Fibroblast of mammary gland (primary cell): ENCODE results near the gene SCGB1A1.

Experiments used
- DNase-seq: peaks from one replicate; pipeline ENCODE4 v3.0.0-alpha.2; 2010; ENCODE audit warnings: low read depth
- H3K4me3 ChIP-seq: 2 replicates; pipeline ENCODE4 v1.5.1; 2011; ENCODE audit warnings: low read depth, mild to moderate bottlenecking, low read length, moderate library complexity; ENCODE audit not compliant: control insufficient read depth
- TF ChIP-seq, protein P1 (sequence below): conservative IDR thresholded peaks from 2 replicates; pipeline ENCODE4 v1.5.1; 2011; ENCODE audit warnings: low read depth, low read length, inconsistent platforms; ENCODE audit not compliant: control insufficient read depth, insufficient read depth

The SCGB1A1 gene

DNA sequence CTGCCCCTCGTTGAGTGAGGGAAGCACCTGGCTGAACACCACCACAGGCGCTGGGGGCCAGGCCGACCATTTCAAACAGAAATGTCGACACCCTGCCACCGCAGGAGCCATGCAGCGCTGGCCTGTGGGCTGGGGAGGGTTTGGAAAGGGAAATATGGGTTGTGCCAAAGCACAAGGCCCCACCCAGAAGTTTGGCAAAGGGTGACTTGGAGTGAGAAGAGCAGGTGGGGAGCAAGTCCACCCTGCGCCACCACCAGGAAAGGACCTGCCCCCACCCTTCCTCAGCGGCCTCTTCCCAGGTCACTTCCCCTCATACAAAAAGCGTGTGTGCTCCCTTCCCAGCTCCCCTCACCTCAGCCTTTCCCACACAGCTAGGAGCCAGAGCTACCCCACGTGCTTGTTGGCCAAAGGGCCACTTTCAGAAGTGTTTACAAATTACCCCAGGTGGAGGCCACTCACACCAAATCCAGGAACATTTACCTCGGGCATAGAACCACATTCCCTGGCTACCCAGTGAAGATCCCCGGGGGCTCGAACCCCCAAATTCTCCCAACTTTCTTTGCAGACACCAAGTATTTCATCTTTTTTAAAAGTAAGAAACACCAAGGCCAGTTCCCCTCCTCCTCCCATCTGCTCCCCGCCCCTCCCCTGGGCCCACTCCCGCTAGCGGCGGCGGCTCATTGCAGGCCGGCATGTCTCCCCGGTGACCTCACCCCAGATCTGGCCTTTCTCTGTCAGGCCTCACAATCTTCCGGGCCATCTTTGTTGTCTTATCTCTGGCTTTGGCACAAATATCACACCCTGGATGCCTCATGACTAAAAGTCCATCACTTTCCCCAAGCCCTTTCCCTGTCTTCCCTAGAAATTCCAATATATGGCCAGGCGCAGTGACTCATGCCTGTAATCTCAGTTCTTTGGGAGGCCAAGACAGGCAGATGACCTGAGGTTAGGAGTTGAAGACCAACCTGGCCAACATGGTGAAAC, 20.5 kb upstream of the SCGB1A1 start:
- no peak overlapping the region for H3K4me3 ChIP-seq
- DNase-seq = peak; percentile 66
- TF ChIP-seq, protein P1, sequence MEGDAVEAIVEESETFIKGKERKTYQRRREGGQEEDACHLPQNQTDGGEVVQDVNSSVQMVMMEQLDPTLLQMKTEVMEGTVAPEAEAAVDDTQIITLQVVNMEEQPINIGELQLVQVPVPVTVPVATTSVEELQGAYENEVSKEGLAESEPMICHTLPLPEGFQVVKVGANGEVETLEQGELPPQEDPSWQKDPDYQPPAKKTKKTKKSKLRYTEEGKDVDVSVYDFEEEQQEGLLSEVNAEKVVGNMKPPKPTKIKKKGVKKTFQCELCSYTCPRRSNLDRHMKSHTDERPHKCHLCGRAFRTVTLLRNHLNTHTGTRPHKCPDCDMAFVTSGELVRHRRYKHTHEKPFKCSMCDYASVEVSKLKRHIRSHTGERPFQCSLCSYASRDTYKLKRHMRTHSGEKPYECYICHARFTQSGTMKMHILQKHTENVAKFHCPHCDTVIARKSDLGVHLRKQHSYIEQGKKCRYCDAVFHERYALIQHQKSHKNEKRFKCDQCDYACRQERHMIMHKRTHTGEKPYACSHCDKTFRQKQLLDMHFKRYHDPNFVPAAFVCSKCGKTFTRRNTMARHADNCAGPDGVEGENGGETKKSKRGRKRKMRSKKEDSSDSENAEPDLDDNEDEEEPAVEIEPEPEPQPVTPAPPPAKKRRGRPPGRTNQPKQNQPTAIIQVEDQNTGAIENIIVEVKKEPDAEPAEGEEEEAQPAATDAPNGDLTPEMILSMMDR = no peak

DNA sequence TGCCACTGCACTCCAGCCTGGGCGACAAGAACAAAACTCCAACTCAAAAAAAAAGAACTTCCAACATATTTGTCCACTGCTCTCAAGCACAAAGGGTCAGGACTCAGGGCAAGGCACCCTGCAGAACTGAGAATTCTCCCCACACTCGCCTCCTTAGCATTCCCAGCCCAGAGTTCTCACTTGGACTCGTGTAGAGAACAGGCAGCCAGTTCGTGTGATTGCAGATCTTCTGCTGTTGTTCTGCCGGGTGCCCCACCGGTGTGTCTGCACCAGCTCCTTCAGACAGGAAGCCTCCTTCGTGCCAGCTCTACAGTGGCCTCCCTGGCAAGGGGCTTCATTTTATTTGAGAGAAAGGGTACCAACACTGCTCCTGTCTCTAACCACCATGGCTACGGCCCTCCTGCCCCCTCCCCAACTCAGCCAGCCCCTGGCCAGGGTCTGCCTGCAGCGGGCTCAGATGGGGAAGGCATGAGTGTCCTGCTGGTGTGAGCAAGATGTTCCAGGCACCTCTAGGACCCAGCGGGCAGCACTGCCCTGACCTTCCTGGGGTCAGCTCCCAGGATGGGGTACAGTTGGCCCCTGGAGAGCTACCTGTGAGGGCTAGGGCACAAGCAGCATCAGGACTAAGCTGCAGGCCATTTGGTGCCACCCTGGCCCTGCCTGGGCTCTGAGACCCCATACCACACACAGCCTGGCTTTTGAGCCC, 19.5 kb upstream of the SCGB1A1 start:
- TF ChIP-seq, protein P1 = no peak
- no peak overlapping the region for H3K4me3 ChIP-seq
- no peak for DNase-seq

DNA sequence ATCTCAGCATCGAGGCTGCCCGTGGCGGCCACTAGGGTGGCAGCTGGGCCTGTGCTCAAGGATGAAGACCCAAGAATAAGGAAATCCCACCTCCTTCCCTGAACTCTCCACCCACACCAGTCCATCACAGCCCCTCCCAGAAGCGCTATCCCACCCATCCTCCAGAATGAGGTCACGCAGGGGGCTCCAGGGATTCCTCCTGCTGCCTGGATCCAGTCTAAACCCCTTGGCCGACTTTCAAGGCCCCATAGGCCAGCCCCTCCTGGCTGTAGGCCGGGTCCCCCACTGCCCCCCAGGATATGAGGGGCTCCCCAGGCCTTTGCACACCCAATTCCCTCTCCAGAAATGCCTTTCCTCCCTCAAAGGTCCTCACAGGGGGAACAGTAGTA, 19.0 kb upstream of the SCGB1A1 start:
- TF ChIP-seq, protein P1 = no peak
- DNase-seq = no peak
- no peak overlapping the region for H3K4me3 ChIP-seq

- TF ChIP-seq, protein P1 = no peak
- DNase-seq = no peak
- no peak overlapping the region for H3K4me3 ChIP-seq
These were observed 18.6 kb upstream of the SCGB1A1 start for GRCh38 chr11:62400281-62400680.

DNA sequence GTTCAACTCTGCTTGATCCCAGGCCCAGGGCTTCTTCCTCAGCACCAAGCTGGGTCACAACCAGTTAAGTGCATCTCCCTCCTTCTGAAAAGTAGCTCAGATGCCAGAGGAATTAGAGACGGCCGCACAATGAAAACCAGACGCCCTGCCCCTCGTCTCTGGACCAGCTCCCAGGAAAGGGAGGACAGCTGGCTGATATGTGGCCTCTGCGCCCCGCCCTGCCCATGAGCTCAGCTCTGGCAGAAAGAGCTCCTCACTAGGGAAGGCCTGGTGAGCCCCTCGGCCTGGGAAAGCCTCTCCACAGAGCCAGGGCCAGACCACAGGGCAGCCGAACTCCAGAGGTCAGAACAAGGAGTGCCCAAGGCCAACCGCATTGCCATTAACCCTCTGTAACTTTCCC, 18.1 kb upstream of the SCGB1A1 start:
- TF ChIP-seq, protein P1 = no peak
- no peak overlapping the region for H3K4me3 ChIP-seq
- peak; percentile 88 for DNase-seq

DNA sequence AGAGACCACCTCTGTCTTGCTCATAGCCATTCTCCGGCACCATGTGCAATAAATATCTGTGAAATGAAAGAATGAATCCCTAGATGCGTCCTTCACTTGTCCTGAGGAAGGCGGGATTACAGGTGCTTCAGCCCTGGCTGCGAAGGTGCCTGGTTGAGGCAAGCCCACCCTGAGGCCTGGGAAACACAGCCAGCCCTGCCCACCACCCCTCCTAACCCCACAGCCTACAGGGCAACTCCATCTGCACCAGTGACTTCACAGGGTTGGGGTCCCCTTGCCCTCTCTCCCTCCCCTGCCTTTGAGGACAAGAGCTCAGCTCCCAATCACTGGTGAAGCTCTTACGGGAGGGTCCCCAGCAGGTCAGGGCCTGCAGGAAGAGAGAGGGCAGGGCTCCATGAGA, 17.5 kb upstream of the SCGB1A1 start:
- TF ChIP-seq, protein P1 = no peak
- DNase-seq = no peak
- H3K4me3 ChIP-seq = no peak overlapping the region
